HG03060 (cell line): ENCODE measurements around the gene NOP53.
"Not testable (repeated sequence)": the region's sequence is repeated elsewhere in the genome, so short reads cannot be mapped to it uniquely, and the experiment has no call there.

Experiments used
- ATAC-seq: cut with Tn5 transposase; IDR thresholded peaks from one replicate; pipeline ENCODE4 v1.9.1; 2021; ENCODE audit warnings: low read depth, moderate number of reproducible peaks; ENCODE audit not compliant: unreplicated experiment

NOP53 gene

GRCh38 chr19:47752440-47753211 is 7.3 kb downstream of the NOP53 start:
- no peak for ATAC-seq

DNA sequence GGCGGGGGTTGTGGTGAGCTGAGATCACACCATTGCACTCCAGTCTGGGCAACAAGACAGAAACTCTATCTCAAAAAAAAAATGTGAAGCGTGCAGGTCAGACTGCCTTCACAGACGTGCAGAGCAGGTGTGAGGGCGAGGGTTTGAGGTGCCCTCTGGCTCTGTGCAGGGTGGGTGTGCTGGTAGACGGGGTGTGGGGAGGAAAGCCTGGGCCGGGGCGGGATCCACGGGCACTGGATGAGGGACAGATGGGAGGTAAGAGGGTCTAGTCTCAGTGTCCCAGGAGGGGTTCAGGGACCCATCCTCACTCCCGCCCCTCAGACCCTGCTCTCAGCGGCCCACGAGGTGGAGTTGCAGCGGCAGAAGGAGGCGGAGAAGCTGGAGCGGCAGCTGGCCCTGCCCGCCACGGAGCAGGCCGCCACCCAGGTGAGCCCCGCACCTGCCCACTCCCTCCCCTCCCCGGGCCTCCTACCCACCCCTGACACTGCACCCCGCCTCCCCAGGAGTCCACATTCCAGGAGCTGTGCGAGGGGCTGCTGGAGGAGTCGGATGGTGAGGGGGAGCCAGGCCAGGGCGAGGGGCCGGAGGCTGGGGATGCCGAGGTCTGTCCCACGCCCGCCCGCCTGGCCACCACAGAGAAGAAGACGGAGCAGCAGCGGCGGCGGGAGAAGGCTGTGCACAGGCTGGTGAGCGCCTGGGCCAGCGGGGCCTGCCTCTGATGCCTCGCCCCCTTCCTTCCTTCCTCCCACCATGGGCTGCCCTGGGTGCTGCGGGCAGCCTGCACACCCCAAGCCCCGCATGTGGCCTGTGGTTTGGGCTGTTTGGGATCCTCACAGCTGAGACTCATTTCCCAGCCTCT is 9.1 kb downstream of the NOP53 start:
- ATAC-seq, result no peak

DNA sequence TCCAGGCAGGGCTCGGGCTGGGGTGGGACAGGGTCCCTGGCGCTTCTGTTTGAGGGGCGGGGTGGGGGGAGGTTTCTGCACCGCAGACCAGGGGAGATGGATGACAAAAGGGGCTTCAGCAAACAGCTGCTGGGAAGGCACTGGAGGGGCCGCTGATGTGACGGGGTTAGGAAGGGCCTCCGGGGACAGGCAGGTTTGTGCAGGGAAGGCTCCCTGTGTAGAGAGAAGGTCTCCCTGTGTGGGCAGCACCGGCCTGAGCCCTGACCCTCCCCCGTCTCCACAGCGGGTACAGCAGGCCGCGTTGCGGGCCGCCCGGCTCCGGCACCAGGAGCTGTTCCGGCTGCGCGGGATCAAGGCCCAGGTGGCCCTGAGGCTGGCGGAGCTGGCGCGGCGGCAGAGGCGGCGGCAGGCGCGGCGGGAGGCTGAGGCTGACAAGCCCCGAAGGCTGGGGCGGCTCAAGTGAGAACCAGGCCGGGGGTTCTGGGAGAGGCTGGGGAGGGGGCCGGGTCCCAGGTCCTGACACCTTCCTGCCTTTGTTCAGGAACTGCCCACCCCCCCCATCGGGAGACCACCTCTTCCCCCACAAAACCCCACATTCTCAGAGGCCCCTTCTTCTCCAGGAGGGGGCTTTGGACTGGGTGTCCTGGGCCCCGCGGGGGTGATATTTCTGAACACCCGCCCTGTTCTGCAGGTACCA is 9.9 kb downstream of the NOP53 start:
- ATAC-seq, result no peak

GRCh38 chr19:47755762-47756626 is 10.6 kb downstream of the NOP53 start:
- no peak for ATAC-seq

DNA sequence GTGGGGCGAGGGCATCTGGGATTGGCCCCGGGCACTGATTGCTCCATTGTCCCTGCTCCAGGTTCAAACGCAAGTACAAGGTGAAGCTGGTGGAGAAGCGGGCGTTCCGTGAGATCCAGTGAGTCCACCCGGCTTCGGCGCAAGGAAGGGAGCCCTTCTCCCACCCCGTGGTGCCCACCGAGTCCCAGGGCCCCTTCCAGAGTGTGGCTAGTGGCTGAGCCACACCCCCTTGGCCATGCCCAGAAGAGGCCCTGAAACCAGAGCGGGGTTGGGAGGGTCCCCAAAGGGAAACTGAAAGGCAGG is 11.2 kb downstream of the NOP53 start:
- ATAC-seq, result no peak

GRCh38 chr19:47756953-47757608 is 11.7 kb downstream of the NOP53 start:
- ATAC-seq, result no peak

GRCh38 chr19:47757617-47758442 is 12.5 kb downstream of the NOP53 start:
- ATAC-seq, result no peak

GRCh38 chr19:47758443-47758804 is 13.1 kb downstream of the NOP53 start:
- ATAC-seq, result no peak

GRCh38 chr19:47760632-47760999 is 15.3 kb downstream of the NOP53 start:
- ATAC-seq, result no peak

DNA sequence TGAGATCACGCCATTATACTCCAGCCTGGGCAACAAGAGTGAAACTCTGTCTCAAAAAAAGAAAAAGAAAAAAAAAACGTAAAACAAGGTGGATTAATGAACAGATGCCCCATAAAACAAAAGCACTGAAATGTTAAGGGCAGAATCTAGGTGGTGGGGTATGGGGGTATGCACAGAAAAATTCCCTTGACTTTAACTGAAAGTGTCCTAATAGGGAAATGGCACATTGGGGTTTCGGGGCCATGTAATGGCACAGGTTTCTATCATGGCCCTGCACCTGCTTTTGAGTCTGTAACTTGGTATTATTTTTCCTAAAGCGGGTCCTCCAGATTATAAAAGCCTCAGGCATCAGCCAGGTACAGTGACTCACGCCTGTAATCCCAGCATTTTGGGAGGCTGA is 16.2 kb downstream of the NOP53 start:
- no peak for ATAC-seq

DNA sequence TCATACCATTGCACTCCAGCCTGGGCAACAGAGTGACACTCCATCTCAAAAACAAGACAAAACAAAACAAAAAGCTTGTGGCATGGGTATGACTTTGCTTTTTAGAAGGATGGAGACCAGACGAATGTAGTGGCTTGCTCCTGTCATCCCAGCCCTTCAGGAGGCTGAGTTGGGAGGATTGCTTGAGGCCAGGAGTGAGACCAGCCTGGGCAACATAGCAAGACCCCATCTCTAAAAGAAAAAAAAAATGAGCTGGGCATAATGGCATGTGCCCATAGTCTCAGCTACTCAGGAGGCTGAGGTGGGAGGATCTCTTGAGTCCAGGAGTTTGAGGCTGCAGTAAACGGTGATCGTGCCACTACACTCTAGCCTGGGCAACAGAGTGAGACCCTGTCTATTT is 16.8 kb downstream of the NOP53 start:
- ATAC-seq, result no peak

- ATAC-seq, result no peak
These were observed 17.4 kb downstream of the NOP53 start for GRCh38 chr19:47762615-47763308.

GRCh38 chr19:47764705-47765104 is 19.4 kb downstream of the NOP53 start:
- ATAC-seq, result not testable (repeated sequence)

- no peak for ATAC-seq
These were observed 20.4 kb downstream of the NOP53 start for GRCh38 chr19:47765523-47766358.

DNA sequence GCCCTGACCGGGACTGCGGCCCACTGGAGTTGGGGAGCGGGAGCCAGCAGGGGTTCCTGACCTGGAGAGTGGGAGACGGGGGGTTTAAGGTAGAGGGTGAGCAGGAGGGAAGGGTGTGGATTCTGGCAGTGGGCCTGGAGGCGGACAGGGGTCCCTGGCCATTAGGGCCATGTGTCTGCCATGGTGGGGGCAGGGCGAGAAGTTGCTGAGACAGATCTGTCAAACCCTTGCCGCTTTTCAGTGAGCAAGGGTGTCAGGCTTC is 20.9 kb downstream of the NOP53 start:
- no peak for ATAC-seq

DNA sequence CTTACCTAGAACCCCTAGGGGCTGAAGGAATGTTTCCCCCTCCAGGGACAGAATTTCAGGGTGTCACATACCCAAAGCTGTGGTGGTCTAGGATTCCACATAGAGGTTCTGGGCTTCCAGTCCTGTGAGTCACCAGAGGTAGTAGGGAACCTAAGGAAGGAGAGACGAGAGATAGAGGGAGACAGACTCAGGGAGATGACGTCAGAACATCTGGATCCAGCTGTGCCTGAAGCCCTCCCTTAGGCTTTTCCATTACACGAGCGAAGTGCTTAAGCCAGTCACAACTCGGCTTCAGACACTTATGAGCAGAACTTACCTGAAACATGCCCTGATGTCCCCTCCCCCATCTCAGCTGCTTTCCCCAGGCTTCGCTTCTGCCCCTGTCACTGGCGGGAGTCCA is 21.3 kb downstream of the NOP53 start:
- ATAC-seq, result no peak

GRCh38 chr19:47767349-47767748 is 22.0 kb downstream of the NOP53 start:
- ATAC-seq, result no peak

DNA sequence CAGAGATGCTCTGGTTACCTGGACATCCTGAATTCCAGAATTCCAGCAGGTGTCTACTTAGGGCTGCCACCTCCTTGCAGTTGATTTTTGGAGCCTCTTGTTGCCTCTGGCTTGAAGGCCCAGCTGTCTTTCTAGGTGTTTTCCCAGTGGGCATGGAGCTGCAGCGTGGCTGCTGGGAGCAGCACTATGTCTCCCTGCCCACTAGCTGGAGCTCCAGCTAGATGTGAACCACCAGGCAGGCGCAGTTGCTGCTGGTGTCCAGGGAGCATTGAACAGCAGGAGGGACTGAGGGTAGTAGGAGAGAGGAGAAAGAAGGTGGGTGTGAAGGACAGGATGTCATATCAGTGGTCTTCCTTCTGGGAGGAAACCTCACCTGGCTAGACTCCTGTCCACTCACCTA is 23.3 kb downstream of the NOP53 start:
- no peak for ATAC-seq
